GM18951 (cell line): Measurements from ENCODE around the gene FOXP4.

Experiments used
- POLR2A ChIP-seq: IDR thresholded peaks from 4 replicates; pipeline ENCODE4 v1.6.1; 2011; ENCODE audit warnings: mild to moderate bottlenecking; ENCODE audit not compliant: insufficient read length, insufficient read depth; ENCODE audit errors: extremely low read depth
- in situ Hi-C: fragments of 300-500 bp; cut with MboI; formaldehyde crosslinking; loops from one replicate; pipeline ENCODE4 v1.12.0; 2022; ENCODE audit warnings: low sequenced_read_pairs, mixed read lengths, inconsistent platforms; ENCODE audit not compliant: unreplicated experiment

Gene FOXP4

GRCh38 chr6:41511443-41512060 lies 34.6 kb upstream of the FOXP4 start:
- in situ Hi-C loops, result no loop called here
- TF ChIP-seq POLR2A, result no peak

DNA sequence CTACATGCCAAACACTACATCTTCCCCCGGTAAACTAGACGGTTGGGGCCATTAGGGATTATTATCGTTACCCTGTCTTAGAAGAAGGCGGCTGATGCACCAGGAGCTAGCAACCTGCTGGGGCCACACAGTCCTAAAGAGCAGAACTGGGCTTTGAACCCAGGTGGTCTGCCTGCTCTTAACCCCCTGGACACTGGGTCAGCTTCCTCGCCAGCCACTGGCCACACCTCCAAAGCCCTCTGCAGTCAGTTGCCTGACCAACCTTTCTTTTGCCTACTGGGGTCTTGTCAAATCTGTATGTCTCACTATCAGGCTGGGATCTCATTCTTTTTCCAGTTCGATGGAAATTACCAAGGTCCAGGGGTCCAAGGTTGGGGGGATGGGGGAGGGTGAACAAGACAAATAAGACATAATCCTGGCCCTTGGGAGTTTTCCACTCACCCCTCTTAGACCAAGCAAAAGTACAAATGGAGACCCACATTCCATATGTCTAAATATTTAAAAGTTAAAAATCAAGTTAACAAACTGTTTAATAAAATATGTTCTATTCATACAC lies 34.0 kb upstream of the FOXP4 start:
- no peak for TF ChIP-seq POLR2A
- in situ Hi-C loops, result no loop called here

DNA sequence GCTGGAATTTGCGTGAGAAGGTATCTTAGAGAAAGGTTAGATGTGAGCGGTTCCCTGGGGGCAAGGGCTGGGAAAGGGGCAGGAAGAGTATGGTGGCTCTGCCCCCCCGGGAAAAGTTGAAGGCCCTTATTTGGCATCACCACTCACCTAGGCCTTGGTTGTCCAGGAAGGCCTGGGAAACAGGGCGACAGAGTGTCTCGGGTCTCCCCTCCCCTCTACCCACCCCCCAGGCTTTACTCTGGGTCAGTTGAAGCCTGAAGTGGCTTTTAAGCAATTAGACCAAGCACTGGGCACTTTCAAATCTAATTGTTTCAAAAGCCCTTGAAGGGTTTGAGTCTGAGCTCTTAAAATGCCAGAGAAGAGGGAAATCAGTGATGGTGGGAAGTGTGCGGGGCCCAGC lies 30.2 kb upstream of the FOXP4 start:
- TF ChIP-seq POLR2A, result no peak
- in situ Hi-C loops, result no loop called here

DNA sequence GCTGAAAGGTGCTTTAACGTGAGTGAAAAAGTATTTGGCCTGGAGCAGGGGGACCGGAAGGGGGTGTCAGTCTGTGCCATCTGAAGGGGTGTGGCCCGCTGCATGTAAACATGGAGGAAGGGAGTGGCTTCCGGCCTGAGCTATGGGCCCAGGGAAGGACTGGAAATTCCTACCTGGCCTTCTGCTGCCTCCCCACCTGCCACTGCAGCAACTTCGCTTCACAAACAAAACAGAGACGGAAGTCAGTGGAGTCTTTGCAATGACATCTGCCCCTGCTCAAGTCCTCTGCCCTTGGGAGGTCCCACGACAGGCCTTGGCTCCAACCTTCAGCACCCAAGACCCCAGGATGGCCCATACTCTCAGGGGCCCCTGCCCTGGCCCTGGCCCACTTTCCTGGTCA lies 28.1 kb upstream of the FOXP4 start:
- in situ Hi-C loops, result no loop called here
- no peak for TF ChIP-seq POLR2A

DNA sequence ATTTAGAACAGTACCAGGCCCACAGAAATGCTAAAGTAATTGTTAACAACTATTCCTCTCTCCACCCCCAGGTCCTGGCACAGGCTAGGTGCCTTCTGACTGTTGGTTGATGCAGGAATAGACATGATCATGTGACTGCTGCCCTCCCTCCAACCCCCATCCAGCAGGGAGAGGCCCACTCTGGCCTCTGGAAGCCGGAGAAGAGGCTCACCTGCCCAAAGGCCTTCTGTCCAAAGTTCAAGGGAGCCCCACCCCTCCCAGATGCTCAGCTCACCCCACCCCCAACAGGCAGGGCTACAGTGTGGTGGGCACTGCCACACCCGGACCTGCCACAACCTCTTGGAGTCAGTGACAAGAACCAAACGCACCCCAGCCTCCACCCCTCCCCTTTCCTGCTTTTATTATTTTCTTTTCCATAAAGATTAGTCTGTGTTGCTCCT lies 26.9 kb upstream of the FOXP4 start:
- in situ Hi-C loops, result no loop called here
- TF ChIP-seq POLR2A, result no peak

DNA sequence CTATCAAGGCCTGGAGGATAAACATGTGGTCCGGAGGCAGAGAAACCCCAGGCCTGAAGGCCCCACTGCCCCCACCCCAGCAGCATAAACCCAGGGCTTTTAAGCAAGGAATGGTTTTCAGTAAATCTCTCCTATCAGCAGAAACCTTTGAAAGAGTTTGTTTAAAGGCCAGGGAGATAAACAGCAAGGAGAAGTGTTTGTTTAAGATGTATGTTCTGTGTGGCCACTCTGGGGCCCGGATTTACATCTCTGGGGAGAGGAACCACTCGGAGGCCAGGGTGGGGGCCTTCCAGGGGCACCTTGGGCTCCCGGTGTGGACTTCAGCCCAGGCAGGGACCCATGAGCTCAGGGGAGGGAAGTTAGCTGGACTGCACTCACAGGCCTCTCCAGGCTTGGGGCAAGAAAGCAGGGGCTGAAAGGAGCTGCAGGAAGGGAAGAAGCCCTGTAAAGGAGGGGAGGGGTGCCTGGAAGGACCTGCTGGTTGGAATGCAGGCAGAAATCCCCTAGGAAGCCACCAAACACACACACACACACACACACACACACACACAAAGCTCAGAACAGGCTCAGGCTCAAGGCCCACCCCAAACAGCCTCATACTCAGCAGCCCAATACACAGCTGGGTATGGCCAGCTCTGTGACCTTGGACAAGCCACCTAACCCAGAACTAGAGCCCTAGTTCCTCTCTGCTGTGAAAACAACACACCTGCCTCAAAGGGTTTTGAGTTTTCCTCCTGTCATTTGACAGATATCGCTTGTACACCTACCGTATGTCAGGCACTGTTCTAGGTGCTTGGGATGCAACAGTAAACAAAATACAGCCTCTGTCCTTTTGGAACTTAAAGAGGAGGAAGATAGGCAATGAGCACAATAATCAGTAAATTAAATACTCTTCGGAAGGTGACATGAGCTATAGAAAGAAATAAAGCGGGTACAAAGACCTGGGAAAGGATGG lies 26.2 kb upstream of the FOXP4 start:
- in situ Hi-C loops, result no loop called here
- TF ChIP-seq POLR2A, result no peak

DNA sequence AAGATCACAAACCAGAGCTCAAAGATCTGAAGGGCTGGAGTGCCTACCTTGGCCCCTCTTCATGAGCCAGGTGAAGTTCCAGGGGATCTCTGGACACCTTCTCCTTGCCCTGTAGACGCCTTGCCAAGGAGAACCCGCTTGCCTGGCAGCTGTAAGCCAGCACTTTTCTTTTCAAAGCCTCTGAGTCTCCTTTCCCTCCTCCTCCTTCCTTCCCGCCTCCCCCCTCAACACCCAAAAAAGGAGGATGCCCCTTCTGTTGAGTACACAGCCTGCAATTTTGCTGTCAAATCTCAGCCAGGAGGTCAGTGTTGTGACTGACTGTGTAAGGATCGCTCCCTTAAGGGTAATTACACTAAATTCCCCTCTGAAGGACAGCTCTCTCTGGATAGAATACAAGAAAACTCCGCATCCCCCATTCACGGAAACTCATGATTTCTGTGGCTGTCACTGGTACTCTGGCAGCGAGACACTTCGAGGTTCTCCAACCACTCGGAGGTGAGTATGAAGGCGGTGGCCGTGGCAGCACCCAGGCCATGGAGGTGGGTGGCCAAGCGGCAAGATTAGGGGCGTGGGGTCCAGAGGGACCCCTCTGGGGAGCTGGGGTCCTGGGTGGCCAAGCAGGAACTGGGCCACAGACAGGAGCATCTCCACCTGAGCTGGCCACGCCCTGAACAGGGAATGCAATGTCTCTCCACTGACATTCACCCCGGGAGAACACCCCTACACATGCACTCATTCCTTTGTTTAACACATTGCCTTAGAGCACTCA lies 23.2 kb upstream of the FOXP4 start:
- no peak for TF ChIP-seq POLR2A
- in situ Hi-C loops, result no loop called here

DNA sequence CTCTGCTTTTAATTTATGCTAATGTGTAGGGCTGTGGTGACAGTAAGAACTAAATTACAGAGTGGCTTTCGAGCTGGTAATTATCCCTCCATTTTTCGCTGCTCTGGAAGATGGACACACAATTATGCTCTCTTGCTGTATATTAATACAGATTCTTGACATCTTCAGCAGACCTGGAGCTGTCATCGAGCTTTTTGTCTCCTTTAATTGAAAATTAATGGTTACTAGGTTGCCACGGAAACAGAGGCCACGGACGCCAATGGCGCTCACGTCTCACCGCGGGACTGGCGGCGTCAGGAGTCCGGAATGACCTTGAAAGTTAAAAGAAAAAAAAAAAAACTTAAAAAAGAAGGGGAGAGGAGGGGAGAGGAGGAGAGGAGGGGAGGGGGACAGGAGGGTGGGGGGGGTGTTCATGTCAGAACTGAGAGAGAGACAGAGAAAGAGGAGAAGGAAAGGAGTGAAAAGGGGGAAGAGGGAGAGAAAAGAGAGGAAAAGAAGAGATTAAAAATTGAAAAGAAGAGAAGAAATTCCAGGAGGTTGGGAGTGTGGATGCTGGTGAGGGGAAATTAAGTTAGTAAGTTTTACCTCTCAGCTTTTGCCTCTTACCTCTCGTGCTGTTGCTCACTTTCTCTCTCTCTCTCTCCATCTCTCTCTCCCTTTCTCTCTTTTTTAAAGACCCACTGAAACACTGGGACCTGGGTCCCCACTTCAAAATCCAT lies 22.1 kb upstream of the FOXP4 start:
- no peak for TF ChIP-seq POLR2A

GRCh38 chr6:41524634-41525011 lies 21.6 kb upstream of the FOXP4 start:
- in situ Hi-C loops, result no loop called here
- TF ChIP-seq POLR2A, result no peak

More for the DNA sequence above, 22.1 kb upstream of the FOXP4 start:
- in situ Hi-C loops, result no loop called here

DNA sequence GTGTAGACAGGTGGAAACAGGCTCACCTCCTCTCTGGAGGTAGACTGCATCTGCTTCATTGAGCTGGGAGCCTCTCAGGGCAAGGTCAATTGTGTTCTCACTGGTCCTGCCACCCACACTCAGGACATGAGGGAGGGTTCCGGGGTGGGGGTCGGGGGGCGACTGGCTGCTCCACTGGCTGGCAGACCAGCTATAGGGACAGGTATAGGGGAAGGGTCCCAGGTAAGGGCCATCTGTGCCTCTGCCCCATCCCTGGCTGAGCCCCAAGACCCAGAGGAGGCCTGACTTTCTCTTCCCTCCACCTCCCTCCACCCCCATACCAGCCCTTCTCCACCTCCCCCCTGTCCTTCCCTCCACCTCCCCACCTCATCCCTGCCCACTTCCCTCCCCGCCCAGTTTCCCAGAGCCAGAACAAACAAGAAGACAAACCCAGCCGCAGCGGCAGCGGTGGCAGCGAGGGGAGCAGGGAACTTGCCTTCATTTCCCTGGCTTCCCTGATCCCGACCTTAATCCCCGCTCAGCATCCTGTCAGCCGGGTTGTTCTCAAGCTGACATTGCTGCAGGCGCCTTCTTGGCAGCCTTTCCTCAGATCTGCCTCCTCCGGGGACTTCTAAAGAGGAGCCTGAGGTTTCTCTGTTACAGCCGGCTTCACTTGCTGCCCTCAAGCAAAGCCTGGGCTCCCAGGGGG lies 18.3 kb upstream of the FOXP4 start:
- in situ Hi-C loops, result no loop called here
- no peak for TF ChIP-seq POLR2A

- in situ Hi-C loops, result no loop called here
- TF ChIP-seq POLR2A, result no peak
These were observed 17.7 kb upstream of the FOXP4 start for GRCh38 chr6:41528409-41528963.

DNA sequence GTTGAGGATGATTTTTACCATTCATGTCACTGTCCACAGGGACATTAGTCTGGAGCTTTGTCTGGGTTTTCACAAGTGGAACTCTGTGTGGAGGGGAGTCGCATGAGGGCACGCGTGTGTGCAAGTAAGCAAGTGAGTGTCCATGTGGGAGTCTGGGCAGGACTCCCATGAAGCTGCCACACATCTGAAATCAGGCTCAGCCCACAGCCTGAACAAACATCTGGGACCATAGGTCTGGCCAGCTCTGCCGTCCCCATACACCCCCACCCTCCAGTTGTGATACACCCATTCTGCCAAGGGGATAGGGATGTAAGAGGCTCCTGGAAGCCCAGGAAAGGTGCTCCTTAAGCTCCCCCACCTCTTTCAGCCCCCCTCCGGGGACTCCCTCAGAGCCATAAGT lies 17.1 kb upstream of the FOXP4 start:
- TF ChIP-seq POLR2A, result no peak
- in situ Hi-C loops, result no loop called here
